ENCODE measurements around the gene AGPAT4.

DNA sequence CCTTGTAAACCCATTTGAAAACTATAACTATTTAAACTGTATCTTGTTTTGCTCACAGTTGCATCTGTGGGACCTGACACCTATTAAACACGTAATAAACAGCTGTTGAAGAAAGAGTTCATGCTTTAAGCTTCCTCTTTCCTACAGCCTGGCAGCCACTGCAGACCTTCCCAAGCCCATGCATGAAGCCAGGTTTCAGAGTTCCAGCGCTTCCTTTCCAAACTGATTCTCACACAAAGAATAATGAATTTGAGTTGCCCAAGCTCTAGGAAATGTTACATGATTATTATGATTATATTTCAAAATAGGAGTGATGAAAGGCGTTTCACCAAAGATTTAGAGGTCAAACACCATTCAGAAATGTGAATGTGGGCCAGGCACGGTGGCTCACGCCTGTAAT, 3.7 kb downstream of the AGPAT4 start:
- TF ChIP-seq, protein P1, sequence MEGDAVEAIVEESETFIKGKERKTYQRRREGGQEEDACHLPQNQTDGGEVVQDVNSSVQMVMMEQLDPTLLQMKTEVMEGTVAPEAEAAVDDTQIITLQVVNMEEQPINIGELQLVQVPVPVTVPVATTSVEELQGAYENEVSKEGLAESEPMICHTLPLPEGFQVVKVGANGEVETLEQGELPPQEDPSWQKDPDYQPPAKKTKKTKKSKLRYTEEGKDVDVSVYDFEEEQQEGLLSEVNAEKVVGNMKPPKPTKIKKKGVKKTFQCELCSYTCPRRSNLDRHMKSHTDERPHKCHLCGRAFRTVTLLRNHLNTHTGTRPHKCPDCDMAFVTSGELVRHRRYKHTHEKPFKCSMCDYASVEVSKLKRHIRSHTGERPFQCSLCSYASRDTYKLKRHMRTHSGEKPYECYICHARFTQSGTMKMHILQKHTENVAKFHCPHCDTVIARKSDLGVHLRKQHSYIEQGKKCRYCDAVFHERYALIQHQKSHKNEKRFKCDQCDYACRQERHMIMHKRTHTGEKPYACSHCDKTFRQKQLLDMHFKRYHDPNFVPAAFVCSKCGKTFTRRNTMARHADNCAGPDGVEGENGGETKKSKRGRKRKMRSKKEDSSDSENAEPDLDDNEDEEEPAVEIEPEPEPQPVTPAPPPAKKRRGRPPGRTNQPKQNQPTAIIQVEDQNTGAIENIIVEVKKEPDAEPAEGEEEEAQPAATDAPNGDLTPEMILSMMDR (IDR thresholded peaks at IDR 0.05; ENCODE audit: poor library complexity) = no peak
- TF ChIP-seq EZH2phosphoT487 (IDR thresholded peaks at IDR 0.05; ENCODE audit: low read depth, severe bottlenecking, unreplicated experiment) = no peak

Measured in hepatocyte (in vitro differentiated cells).